Kidney (tissue), 14 donors: ENCODE results near the gene CMTM3. TPM values are rescaled to one million over a fixed set of nuclear protein-coding genes. Genes with fewer than 3 reads are reported as not detected.

ENCODE experiments used
- DNase-seq, 5 donors: peaks; one replicate each; pipeline ENCODE4 v3.0.0-alpha.2; 2013 to 2020
- FAIRE-seq: peaks from 2 replicates; lab custom pipeline; 2012; peaks lifted over from hg19 to GRCh38; lab: Jason Lieb, UNC
- H3K27ac ChIP-seq, 2 donors: one replicate each; pipeline ENCODE4 v1.7.0; 2013; ENCODE audit warnings: low read depth in 2 of 2, low read length in 2 of 2, inconsistent platforms in 1 of 2
- H3K27me3 ChIP-seq: one replicate; pipeline ENCODE4 v1.7.1; 2013; ENCODE audit warnings: low read length, inconsistent platforms; ENCODE audit not compliant: control insufficient read depth, insufficient read depth
- H3K36me3 ChIP-seq, 3 donors: one replicate each; pipeline versions ENCODE4 v1.7.0 to v1.7.1; 2013; ENCODE audit warnings: low read length in 3 of 3, control low read depth in 1 of 3, inconsistent platforms in 1 of 3; ENCODE audit not compliant: insufficient read depth in 3 of 3, control insufficient read depth in 2 of 3
- H3K4me1 ChIP-seq, 3 donors: one replicate each; pipeline versions ENCODE4 v1.7.0 to v1.7.1; 2013; ENCODE audit warnings: low read length in 3 of 3, inconsistent platforms in 1 of 3, low read depth in 1 of 3; ENCODE audit not compliant: control insufficient read depth in 2 of 3, insufficient read depth in 2 of 3
- H3K4me3 ChIP-seq, 3 donors: one replicate each; pipeline versions ENCODE4 v1.7.0 to v1.8.1; 2013; ENCODE audit warnings: low read length in 3 of 3, control low read depth in 1 of 3, inconsistent platforms in 1 of 3
- H3K9ac ChIP-seq, 3 donors: one replicate each; pipeline versions ENCODE4 v1.7.0 to v1.7.1; 2013; ENCODE audit warnings: low read length in 3 of 3, control low read depth in 1 of 3, inconsistent platforms in 1 of 3
- H3K9me3 ChIP-seq, 3 donors: one replicate each; pipeline versions ENCODE4 v1.7.0 to v1.7.1; 2013; ENCODE audit warnings: low read length in 3 of 3, control low read depth in 1 of 3, inconsistent platforms in 1 of 3; ENCODE audit not compliant: control insufficient read depth in 2 of 3, insufficient read depth in 1 of 3
- intact Hi-C: fragments of 100-400 bp; cut with DNase I; formaldehyde crosslinking; loops from one replicate; pipeline ENCODE4 v1.11.1; 2022
- polyA plus RNA-seq: library from polyadenylated mRNA; stranded (reverse); fragments of 350-450 nt; fragmentation: Illumina TruSeq; extraction: RNeasy Lipid Tissue Mini Kit (QIAGEN cat#74804); gene quantifications from one replicate; pipeline ENCODE4 v1.2.3, GENCODE V29; 2014; ENCODE audit warnings: low read depth, low replicate concordance; ENCODE audit not compliant: insufficient read depth
- total RNA-seq: library from RNA; stranded (reverse); fragmentation: NEBNext Ultra II Directional; extraction: Animal tissue kit (Norgen Biotek cat#: 25700); gene quantifications from one replicate; pipeline ENCODE4 v1.2.1, GENCODE V29; 2021
- TF ChIP-seq, protein P1 (sequence below): IDR thresholded peaks from 3 replicates; pipeline ENCODE4 v1.5.1; 2012; ENCODE audit warnings: mild to moderate bottlenecking, moderate library complexity, borderline replicate concordance; ENCODE audit not compliant: insufficient read depth; ENCODE audit errors: extremely low read depth
- donor health status: control.
- donor health status: control.
- donor health status: control.
- donor health status: control.
- donor health status: control.
- donor health status: DM: yes; HTN: yes; CAD: no.
- donor health status: Normal renal cell carcinoma (clear cell type).

The CMTM3 gene
- total and polyA plus RNA-seq, 2 donors from 2014 or later, result 13.8 to 22.9 TPM

DNA sequence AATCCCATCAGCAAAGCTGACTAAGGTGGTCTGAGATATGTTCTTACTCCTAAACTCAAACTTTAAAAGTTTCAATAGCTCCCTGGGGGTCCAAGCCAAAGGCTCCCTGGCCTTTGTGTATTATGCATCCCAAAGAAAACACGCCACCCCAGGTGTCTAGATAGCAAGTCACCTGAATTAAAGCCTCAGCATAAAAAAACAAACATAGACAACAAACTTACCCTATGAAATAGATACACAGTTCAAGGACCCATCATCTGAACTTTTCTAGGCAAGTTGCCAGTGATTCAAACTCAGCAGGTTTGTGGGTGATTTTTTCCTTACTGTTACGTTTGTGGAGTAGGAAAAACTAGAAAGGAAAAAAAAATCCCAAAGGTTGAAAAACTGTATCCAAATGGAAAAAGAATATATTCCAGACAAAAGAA lies 12.5 kb downstream of the CMTM3 start:
- Histone ChIP-seq H3K4me1 (no peaks in the 10 kb centered on the region), H3K36me3 (peaks cover 0 to 42% (median 14%) of the 10 kb centered on the region in 3 donors), H3K27me3 (no peaks in the 10 kb centered on the region), H3K27ac (no peak overlapping the region), H3K9me3 (no peaks in the 10 kb centered on the region), H3K4me3 (no peak overlapping the region), H3K9ac (no peak overlapping the region)
- intact Hi-C loops, result no loop called here
- TF ChIP-seq, protein P1, sequence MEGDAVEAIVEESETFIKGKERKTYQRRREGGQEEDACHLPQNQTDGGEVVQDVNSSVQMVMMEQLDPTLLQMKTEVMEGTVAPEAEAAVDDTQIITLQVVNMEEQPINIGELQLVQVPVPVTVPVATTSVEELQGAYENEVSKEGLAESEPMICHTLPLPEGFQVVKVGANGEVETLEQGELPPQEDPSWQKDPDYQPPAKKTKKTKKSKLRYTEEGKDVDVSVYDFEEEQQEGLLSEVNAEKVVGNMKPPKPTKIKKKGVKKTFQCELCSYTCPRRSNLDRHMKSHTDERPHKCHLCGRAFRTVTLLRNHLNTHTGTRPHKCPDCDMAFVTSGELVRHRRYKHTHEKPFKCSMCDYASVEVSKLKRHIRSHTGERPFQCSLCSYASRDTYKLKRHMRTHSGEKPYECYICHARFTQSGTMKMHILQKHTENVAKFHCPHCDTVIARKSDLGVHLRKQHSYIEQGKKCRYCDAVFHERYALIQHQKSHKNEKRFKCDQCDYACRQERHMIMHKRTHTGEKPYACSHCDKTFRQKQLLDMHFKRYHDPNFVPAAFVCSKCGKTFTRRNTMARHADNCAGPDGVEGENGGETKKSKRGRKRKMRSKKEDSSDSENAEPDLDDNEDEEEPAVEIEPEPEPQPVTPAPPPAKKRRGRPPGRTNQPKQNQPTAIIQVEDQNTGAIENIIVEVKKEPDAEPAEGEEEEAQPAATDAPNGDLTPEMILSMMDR, result no peak
- FAIRE-seq (no peak), DNase-seq (peak in 1 of 5 donors; percentile 5)

DNA sequence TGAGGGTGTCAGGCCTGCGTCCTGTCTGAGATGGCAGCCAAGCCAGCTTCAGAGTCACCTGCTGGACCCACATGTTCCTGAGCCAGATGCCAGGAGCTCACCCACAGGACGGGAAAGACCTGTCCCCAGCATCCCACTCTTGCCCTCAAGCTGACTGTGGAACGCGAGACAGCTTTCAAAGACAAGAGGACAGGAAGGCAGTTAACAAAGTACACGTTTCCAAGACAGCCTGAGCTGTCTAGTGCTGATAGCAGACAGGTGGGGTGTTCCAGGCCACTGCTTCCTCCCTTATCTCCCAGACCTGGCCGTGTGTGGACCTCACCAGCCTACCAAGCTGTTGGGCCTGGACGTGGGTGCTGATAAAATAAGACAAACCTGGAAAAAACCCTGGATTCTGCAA lies 13.2 kb downstream of the CMTM3 start:
- FAIRE-seq (no peak), DNase-seq (peak in 2 of 5 donors; percentile 33 to 40)
- H3K4me3 ChIP-seq, result no peak overlapping the region
- H3K27ac ChIP-seq, result no peak overlapping the region
- H3K9ac ChIP-seq, result no peak overlapping the region
- peaks cover 0 to 41% (median 15%) of the 10 kb centered on the region in 3 donors for H3K36me3 ChIP-seq
- H3K4me1 ChIP-seq, result no peaks in the 10 kb centered on the region
- H3K27me3 ChIP-seq, result no peaks in the 10 kb centered on the region
- intact Hi-C loops, result no loop called here
- TF ChIP-seq, protein P1, result no peak
- no peaks in the 10 kb centered on the region for H3K9me3 ChIP-seq

DNA sequence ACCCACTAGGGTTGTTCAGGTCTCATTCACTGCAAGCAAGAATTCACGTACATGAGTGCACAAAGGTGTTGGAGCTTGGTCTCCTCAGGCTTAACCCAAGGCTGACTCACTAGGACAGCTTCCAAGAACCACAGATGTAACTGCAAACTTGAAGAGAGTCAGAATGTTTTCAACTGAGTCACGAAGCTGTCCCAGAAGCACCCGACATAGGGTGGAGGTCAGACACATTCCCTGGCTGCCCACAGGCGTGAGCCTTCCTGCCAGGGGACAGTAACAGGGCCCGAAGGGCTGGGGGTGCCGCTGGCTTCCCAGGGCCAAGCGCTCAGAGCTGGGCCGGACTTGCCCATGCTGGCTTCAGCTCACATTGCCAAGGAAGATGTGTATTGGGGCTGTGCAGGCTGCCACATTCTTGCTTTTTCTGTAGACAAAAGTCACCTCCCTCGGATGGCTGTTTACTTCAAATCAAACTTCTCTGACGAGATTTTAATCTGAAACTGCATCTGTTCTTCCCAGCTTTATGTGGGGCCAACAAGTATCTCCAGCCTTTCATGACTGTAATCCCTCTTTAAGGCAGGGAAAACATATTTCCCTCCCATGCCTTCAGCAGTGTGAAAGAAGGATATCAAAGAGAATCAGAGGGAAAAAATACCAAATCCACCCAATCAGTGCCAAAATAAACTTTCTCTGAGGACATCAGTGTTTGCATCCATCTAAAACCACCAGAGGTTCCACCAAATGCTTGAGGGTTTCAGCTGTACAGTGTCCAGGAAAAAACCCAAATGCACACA lies 14.3 kb downstream of the CMTM3 start:
- Histone ChIP-seq H3K27ac (no peak overlapping the region), H3K4me3 (no peak overlapping the region), H3K4me1 (no peaks in the 10 kb centered on the region), H3K9ac (no peak overlapping the region), H3K9me3 (no peaks in the 10 kb centered on the region), H3K36me3 (peaks cover 0 to 39% (median 15%) of the 10 kb centered on the region in 3 donors), H3K27me3 (no peaks in the 10 kb centered on the region)
- TF ChIP-seq, protein P1, result no peak
- FAIRE-seq (no peak), DNase-seq (no peak)
- intact Hi-C loops, result no loop called here
